GM10847 (cell line): ENCODE data around the gene GRK5.

Experiments
- POLR2A ChIP-seq: IDR thresholded peaks from 2 replicates; pipeline ENCODE4 v1.6.1; 2011; ENCODE audit not compliant: insufficient read length; ENCODE audit errors: extremely low read depth

GRK5 gene

GRCh38 chr10:119289227-119289920, 82.0 kb downstream of the GRK5 start:
- no peak for TF ChIP-seq POLR2A

- no peak for TF ChIP-seq POLR2A
Measured at GRCh38 chr10:119290301-119291048, 83.1 kb downstream of the GRK5 start.

- TF ChIP-seq POLR2A, result no peak
Measured at GRCh38 chr10:119291223-119291900, 84.0 kb downstream of the GRK5 start.

GRCh38 chr10:119292968-119293760, 85.8 kb downstream of the GRK5 start:
- TF ChIP-seq POLR2A, result no peak

- no peak for TF ChIP-seq POLR2A
Measured at GRCh38 chr10:119296703-119297102, 89.3 kb downstream of the GRK5 start.

GRCh38 chr10:119297207-119297968, 90.0 kb downstream of the GRK5 start:
- no peak for TF ChIP-seq POLR2A

GRCh38 chr10:119298810-119299209, 91.4 kb downstream of the GRK5 start:
- TF ChIP-seq POLR2A, result no peak

- TF ChIP-seq POLR2A, result no peak
Measured at GRCh38 chr10:119299531-119299930, 92.2 kb downstream of the GRK5 start.

GRCh38 chr10:119301397-119301796, 94.0 kb downstream of the GRK5 start:
- no peak for TF ChIP-seq POLR2A

- no peak for TF ChIP-seq POLR2A
Measured at GRCh38 chr10:119302172-119302571, 94.8 kb downstream of the GRK5 start.

GRCh38 chr10:119302591-119303253, 95.4 kb downstream of the GRK5 start:
- TF ChIP-seq POLR2A, result no peak

- no peak for TF ChIP-seq POLR2A
Measured at GRCh38 chr10:119303886-119304285, 96.5 kb downstream of the GRK5 start.

GRCh38 chr10:119304541-119304940, 97.2 kb downstream of the GRK5 start:
- no peak for TF ChIP-seq POLR2A

- TF ChIP-seq POLR2A, result peak; percentile 34
Measured at GRCh38 chr10:119305860-119306513, 98.6 kb downstream of the GRK5 start.

- peak; percentile 44 for TF ChIP-seq POLR2A
Measured at GRCh38 chr10:119306514-119306951, 99.2 kb downstream of the GRK5 start.
